ENCODE measurements around the gene ANK3.

ANK3 gene

DNA sequence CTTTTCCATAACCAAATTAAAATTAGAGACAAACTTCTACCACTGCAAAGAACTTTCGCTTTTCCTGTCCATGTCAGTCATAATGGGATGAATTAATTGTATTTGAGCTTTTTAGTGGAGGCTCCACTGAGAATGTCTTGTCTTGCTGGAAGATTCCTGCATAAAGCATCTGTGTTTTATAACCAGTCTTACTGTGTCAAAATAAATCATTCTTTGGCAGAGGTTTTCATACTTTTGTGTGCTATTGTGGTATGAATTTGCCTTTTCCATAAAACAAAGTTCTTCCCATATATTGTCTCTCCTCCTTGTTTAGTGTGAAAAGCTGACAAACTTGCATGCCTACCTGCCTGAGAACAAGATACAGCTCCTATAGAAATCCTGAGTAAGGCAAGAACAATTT is 358.5 kb downstream of the ANK3 start:
- TF ChIP-seq, protein P1, sequence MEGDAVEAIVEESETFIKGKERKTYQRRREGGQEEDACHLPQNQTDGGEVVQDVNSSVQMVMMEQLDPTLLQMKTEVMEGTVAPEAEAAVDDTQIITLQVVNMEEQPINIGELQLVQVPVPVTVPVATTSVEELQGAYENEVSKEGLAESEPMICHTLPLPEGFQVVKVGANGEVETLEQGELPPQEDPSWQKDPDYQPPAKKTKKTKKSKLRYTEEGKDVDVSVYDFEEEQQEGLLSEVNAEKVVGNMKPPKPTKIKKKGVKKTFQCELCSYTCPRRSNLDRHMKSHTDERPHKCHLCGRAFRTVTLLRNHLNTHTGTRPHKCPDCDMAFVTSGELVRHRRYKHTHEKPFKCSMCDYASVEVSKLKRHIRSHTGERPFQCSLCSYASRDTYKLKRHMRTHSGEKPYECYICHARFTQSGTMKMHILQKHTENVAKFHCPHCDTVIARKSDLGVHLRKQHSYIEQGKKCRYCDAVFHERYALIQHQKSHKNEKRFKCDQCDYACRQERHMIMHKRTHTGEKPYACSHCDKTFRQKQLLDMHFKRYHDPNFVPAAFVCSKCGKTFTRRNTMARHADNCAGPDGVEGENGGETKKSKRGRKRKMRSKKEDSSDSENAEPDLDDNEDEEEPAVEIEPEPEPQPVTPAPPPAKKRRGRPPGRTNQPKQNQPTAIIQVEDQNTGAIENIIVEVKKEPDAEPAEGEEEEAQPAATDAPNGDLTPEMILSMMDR (IDR thresholded peaks at IDR 0.05; ENCODE audit: control insufficient read depth, insufficient read depth, low read depth, low read length, missing control alignments), result no peak
- no peak overlapping the region for H3K4me3 ChIP-seq (ENCODE audit: control insufficient read depth, low read depth, low read length)
- DNase-seq (ENCODE audit: low read depth), result no peak

DNA sequence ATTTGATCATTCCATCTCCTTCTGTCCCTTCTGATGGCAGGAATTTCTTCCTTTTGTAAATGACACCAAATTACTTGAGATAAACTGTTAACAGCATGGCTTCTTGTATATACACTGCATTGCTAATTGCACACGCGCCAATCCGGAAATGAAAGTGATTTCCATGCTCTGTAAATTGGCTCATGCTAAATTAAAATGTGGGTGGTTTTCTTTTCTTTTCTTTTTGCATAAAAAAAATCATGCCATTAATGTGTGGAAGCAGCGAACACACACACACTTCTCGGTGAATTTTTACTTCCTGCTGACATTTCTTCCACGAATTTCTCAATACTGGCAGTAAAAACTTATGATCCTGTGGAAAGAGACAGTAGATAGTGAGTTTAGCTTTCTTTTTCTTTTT is 360.2 kb downstream of the ANK3 start:
- DNase-seq (ENCODE audit: low read depth), result no peak
- TF ChIP-seq, protein P1 (IDR thresholded peaks at IDR 0.05; ENCODE audit: control insufficient read depth, insufficient read depth, low read depth, low read length, missing control alignments), result no peak
- no peak overlapping the region for H3K4me3 ChIP-seq (ENCODE audit: control insufficient read depth, low read depth, low read length)

DNA sequence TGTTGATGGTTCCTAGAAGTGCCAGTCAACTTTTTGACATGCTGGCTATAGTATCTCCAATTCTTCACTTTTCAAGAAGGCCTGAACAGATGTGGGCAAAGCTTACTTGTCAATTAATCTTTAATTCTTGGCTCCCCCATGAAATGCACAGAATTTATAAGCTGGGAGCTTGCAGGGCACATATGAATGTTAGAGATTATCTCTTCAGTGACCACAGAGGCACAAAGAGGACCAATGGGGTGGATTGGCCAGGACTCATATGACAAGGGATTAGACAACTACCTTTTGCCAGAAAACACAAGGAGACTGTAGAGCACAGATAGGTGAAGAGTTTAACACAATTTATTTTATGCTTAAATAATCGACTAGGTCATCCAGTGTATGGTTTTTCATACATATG is 361.6 kb downstream of the ANK3 start:
- no peak for DNase-seq (ENCODE audit: low read depth)
- no peak overlapping the region for H3K4me3 ChIP-seq (ENCODE audit: control insufficient read depth, low read depth, low read length)
- TF ChIP-seq, protein P1 (IDR thresholded peaks at IDR 0.05; ENCODE audit: control insufficient read depth, insufficient read depth, low read depth, low read length, missing control alignments), result no peak

DNA sequence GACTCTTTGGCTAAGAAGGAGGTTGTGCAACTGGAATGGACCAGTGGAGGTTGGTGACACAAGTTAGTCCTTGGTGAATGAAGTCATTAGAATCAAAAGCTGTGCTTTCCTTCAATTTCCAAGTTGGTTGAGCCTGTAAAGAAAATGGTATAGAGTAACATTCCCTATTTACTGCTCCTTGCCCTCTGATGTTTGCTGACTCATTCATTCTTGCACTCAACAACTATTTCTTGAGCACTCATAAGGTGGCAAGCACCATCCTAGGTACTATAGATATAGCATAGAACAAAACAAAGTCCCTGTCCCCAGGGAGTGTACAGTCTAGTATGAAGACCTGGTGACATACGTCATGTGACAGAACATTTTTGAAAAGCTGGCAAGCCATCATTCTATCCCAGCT is 364.4 kb downstream of the ANK3 start:
- DNase-seq (ENCODE audit: low read depth), result no peak
- TF ChIP-seq, protein P1 (IDR thresholded peaks at IDR 0.05; ENCODE audit: control insufficient read depth, insufficient read depth, low read depth, low read length, missing control alignments), result no peak
- H3K4me3 ChIP-seq (ENCODE audit: control insufficient read depth, low read depth, low read length), result no peak overlapping the region

DNA sequence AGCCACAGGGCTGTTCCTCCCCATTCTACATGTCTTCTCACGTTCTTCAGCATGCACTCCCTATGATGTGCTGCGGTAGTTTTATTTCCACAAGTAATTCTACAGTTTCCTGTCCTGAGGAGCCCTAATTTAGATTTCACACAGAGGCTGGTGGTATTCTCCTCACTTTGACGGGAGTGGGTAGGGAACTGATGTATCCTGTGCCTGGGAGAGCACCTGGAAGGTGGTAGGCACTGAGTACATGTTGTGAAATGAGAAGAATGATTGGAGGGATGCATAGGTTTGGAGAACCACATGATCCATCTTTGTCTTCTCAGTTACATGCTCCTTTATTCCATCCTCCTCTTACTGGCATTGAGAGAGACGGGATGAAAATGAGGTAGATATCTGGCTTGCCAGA is 365.2 kb downstream of the ANK3 start:
- TF ChIP-seq, protein P1 (IDR thresholded peaks at IDR 0.05; ENCODE audit: control insufficient read depth, insufficient read depth, low read depth, low read length, missing control alignments), result no peak
- H3K4me3 ChIP-seq (ENCODE audit: control insufficient read depth, low read depth, low read length), result no peak overlapping the region
- DNase-seq (ENCODE audit: low read depth), result no peak

DNA sequence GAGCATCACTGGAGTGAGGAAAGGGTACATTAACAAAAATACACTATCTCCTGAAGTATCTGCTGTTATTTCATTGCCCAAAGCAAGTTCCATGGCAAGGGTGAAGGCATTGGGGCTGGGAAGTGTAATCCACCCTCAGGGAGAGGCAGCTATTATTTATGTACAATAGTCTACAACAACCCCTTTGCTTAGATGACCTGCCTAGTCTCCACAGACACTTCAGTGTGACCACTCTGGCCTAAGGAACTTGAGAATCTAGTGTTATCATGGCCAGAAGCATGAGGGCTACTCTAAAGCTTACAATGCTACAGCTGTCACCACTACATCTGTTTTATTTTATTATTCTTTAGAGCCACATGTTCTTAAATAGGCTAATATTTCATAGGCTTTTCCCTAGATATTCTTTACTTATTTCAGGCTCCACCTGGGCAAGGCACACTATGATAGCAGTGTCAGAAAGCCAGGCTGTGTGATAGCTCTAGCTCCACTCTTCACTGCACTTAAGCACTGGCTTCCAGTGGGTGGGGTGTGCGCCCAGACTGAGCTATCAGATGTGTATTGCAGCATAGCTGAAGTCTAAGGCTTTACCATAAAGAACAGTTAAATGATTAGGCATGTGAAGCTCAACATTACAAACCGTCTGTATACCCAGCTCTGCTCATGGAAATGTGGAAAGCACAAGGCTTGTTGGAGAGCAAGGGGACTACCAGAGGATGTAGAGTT is 366.4 kb downstream of the ANK3 start:
- TF ChIP-seq, protein P1 (IDR thresholded peaks at IDR 0.05; ENCODE audit: control insufficient read depth, insufficient read depth, low read depth, low read length, missing control alignments), result no peak
- no peak for DNase-seq (ENCODE audit: low read depth)
- H3K4me3 ChIP-seq (ENCODE audit: control insufficient read depth, low read depth, low read length), result no peak overlapping the region

All from AG09309 (cell line).